Kidney (tissue), 14 donors: ENCODE data around the gene UPF1. TPM values are rescaled to one million over a fixed set of nuclear protein-coding genes. Genes with fewer than 3 reads are reported as not detected.

Experiments
- DNase-seq, 5 donors: peaks; one replicate each; pipeline ENCODE4 v3.0.0-alpha.2; 2013 to 2020
- FAIRE-seq: peaks from 2 replicates; lab custom pipeline; 2012; peaks lifted over from hg19 to GRCh38; lab: Jason Lieb, UNC
- H3K27ac ChIP-seq, 2 donors: one replicate each; pipeline ENCODE4 v1.7.0; 2013; ENCODE audit warnings: low read depth in 2 of 2, low read length in 2 of 2, inconsistent platforms in 1 of 2
- H3K27me3 ChIP-seq: one replicate; pipeline ENCODE4 v1.7.1; 2013; ENCODE audit warnings: low read length, inconsistent platforms; ENCODE audit not compliant: control insufficient read depth, insufficient read depth
- H3K36me3 ChIP-seq, 3 donors: one replicate each; pipeline versions ENCODE4 v1.7.0 to v1.7.1; 2013; ENCODE audit warnings: low read length in 3 of 3, control low read depth in 1 of 3, inconsistent platforms in 1 of 3; ENCODE audit not compliant: insufficient read depth in 3 of 3, control insufficient read depth in 2 of 3
- H3K4me1 ChIP-seq, 3 donors: one replicate each; pipeline versions ENCODE4 v1.7.0 to v1.7.1; 2013; ENCODE audit warnings: low read length in 3 of 3, inconsistent platforms in 1 of 3, low read depth in 1 of 3; ENCODE audit not compliant: control insufficient read depth in 2 of 3, insufficient read depth in 2 of 3
- H3K4me3 ChIP-seq, 3 donors: one replicate each; pipeline versions ENCODE4 v1.7.0 to v1.8.1; 2013; ENCODE audit warnings: low read length in 3 of 3, control low read depth in 1 of 3, inconsistent platforms in 1 of 3
- H3K9ac ChIP-seq, 3 donors: one replicate each; pipeline versions ENCODE4 v1.7.0 to v1.7.1; 2013; ENCODE audit warnings: low read length in 3 of 3, control low read depth in 1 of 3, inconsistent platforms in 1 of 3
- H3K9me3 ChIP-seq, 3 donors: one replicate each; pipeline versions ENCODE4 v1.7.0 to v1.7.1; 2013; ENCODE audit warnings: low read length in 3 of 3, control low read depth in 1 of 3, inconsistent platforms in 1 of 3; ENCODE audit not compliant: control insufficient read depth in 2 of 3, insufficient read depth in 1 of 3
- intact Hi-C: fragments of 100-400 bp; cut with DNase I; formaldehyde crosslinking; loops from one replicate; pipeline ENCODE4 v1.11.1; 2022
- polyA plus RNA-seq: library from polyadenylated mRNA; stranded (reverse); fragments of 350-450 nt; fragmentation: Illumina TruSeq; extraction: RNeasy Lipid Tissue Mini Kit (QIAGEN cat#74804); gene quantifications from one replicate; pipeline ENCODE4 v1.2.3, GENCODE V29; 2014; ENCODE audit warnings: low read depth, low replicate concordance; ENCODE audit not compliant: insufficient read depth
- total RNA-seq: library from RNA; stranded (reverse); fragmentation: NEBNext Ultra II Directional; extraction: Animal tissue kit (Norgen Biotek cat#: 25700); gene quantifications from one replicate; pipeline ENCODE4 v1.2.1, GENCODE V29; 2021
- TF ChIP-seq, protein P1 (sequence below): IDR thresholded peaks from 3 replicates; pipeline ENCODE4 v1.5.1; 2012; ENCODE audit warnings: mild to moderate bottlenecking, moderate library complexity, borderline replicate concordance; ENCODE audit not compliant: insufficient read depth; ENCODE audit errors: extremely low read depth
- donor health status: control.
- donor health status: control.
- donor health status: control.
- donor health status: control.
- donor health status: control.
- donor health status: DM: yes; HTN: yes; CAD: no.
- donor health status: Normal renal cell carcinoma (clear cell type).

UPF1 gene
- total and polyA plus RNA-seq, 2 donors from 2014 or later, result 34.2 to 70.1 TPM

- TF ChIP-seq, protein P1, sequence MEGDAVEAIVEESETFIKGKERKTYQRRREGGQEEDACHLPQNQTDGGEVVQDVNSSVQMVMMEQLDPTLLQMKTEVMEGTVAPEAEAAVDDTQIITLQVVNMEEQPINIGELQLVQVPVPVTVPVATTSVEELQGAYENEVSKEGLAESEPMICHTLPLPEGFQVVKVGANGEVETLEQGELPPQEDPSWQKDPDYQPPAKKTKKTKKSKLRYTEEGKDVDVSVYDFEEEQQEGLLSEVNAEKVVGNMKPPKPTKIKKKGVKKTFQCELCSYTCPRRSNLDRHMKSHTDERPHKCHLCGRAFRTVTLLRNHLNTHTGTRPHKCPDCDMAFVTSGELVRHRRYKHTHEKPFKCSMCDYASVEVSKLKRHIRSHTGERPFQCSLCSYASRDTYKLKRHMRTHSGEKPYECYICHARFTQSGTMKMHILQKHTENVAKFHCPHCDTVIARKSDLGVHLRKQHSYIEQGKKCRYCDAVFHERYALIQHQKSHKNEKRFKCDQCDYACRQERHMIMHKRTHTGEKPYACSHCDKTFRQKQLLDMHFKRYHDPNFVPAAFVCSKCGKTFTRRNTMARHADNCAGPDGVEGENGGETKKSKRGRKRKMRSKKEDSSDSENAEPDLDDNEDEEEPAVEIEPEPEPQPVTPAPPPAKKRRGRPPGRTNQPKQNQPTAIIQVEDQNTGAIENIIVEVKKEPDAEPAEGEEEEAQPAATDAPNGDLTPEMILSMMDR, result no peak
- H3K4me1 ChIP-seq, result no peaks in the 10 kb centered on the region
- no peaks in the 10 kb centered on the region for H3K9me3 ChIP-seq
- no peak overlapping the region for H3K27ac ChIP-seq
- DNase-seq (no peak), FAIRE-seq (no peak)
- no peaks in the 10 kb centered on the region for H3K36me3 ChIP-seq
- H3K4me3 ChIP-seq, result no peak overlapping the region
- intact Hi-C loops, result no loop called here
- H3K9ac ChIP-seq, result no peak overlapping the region
- H3K27me3 ChIP-seq, result no peaks in the 10 kb centered on the region
These were observed 47.3 kb downstream of the UPF1 start for GRCh38 chr19:18878858-18879578.

GRCh38 chr19:18879579-18880373, 48.0 kb downstream of the UPF1 start:
- FAIRE-seq, result no peak
- TF ChIP-seq, protein P1, result no peak

DNA sequence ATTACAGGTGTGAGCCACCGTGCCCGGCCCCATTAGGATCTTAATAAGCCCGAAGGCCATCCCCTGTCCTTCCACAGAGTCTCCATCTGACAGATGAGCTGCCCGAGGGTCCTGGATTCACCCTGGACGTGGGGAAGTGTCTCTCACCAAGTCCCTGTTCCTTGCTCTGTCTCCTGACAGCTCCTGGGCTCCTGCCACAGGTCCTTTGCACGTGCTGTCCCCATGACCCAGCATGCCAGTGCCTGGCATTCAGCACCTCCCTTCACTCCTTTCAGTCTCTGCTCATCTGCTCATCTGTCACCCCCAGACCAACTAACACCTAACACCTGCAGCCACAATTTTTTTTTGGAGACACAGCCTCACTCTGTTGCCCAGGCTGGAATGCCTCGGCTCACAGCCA, 49.7 kb downstream of the UPF1 start:
- Histone ChIP-seq H3K4me1 (no peaks in the 10 kb centered on the region), H3K27ac (no peak overlapping the region), H3K36me3 (no peaks in the 10 kb centered on the region), H3K4me3 (no peak overlapping the region), H3K9ac (no peak overlapping the region), H3K9me3 (no peaks in the 10 kb centered on the region), H3K27me3 (no peaks in the 10 kb centered on the region)
- DNase-seq (no peak), FAIRE-seq (no peak)
- TF ChIP-seq, protein P1, result no peak
- intact Hi-C loops, result no loop called here

More at GRCh38 chr19:18879579-18880373, 48.0 kb downstream of the UPF1 start:
- Histone ChIP-seq H3K4me1 (no peaks in the 10 kb centered on the region), H3K27me3 (no peaks in the 10 kb centered on the region), H3K9me3 (no peaks in the 10 kb centered on the region), H3K4me3 (no peak overlapping the region), H3K36me3 (no peaks in the 10 kb centered on the region), H3K9ac (no peak overlapping the region), H3K27ac (no peak overlapping the region)
- intact Hi-C loops, result no loop called here
- peak in 2 of 5 donors; percentile 59 to 72 for DNase-seq
